IPS DF 4.7 (cell line): ENCODE results near the gene IL1A.

Experiments
- DNase-seq: peaks from one replicate; pipeline ENCODE4 v3.0.0-alpha.2; 2013; ENCODE audit warnings: low spot score; ENCODE audit errors: extremely low read depth

Gene IL1A

DNA sequence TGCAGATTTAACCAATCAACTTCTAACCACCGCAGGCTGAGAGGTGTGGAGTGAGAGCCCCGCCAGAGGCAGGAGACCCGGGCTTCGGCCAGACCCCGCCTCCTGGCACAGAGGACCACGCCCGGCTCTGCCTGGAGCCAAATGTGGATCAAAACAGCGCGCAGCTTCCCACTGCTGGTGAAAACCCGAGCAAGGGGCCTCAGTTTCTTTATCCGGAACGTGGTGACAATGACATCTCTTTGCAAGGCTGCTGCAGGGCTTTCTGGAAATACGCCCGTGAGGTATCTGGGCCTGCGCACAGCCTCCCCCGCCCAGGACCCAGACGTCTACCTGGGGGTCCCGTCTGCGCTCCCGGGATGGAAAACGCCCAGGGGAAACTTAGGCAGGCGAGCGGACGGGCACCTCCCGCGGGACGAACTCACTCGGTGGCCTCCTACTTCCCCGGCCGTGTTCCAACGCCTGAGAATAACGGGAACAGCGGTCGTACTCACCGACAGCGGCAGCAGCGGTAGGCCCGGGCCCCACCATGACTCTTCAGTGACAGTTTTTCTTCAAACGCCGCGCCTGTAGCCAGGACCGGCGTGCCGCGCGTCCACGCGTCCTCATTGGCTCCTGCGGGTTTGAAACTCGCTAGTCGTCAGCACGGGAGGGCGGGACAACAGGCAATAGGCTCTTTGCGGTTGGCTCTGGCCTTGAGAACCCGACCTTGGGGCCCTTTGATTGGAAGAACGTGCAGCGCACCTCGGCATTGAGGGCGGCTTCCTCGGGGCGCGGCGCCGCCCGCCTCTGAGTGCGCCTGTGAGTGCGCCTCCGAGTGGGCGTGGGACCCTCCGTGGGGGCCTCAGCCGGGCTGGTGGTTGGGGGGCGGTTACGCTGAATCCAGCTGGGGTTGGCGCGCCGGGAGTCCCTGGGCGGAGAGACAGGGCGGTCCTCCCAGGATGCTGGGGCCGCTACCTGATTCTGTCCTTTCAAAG, 19.9 kb downstream of the IL1A start, which contains the start of gene CKAP2L:
Gene CKAP2L, minus strand, starts transcription at position 539 of the 974 bp plus-strand sequence. Its CDS starts 11 bp downstream, at position 528.
- peak; percentile 93 for DNase-seq

- DNase-seq = no peak
Measured at GRCh38 chr2:112762276-112762675, 22.0 kb downstream of the IL1A start.

DNA sequence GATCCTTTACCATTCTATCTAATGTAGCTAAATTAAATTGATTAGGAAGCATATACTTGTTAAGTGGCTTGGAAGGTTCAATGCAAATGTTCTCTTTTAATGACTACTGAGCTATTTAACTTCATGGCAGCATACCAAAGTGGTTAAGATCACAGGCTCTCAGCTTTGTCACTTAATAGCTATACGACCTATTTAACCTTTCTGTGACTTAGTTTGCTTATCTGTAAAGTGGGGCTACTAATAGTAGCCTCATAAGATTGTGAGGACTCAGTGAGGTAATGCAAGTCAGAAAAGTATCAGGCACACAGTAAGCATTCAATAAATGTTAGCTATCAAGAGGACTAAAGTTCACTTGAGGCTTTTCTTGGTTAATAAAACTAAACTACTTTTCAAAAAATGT, 24.1 kb downstream of the IL1A start:
- DNase-seq = no peak

DNA sequence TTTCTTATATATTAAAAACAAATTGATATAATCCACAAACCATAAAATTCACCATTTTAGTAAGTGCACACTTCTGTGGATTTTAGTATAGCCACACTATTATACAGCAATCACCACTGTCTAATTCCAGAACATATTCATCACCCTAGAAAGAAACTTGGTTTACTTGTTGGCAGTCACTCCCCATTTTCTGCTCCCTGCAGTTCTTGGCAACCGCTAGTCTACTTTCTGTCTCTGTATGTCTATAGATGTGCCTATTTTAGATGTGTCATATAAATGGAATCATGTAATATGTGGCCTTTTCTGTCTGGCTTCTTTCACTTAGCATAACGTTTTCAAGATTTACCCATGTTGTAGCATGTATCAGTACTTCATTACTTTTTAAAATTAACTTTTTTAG, 25.6 kb downstream of the IL1A start:
- no peak for DNase-seq

DNA sequence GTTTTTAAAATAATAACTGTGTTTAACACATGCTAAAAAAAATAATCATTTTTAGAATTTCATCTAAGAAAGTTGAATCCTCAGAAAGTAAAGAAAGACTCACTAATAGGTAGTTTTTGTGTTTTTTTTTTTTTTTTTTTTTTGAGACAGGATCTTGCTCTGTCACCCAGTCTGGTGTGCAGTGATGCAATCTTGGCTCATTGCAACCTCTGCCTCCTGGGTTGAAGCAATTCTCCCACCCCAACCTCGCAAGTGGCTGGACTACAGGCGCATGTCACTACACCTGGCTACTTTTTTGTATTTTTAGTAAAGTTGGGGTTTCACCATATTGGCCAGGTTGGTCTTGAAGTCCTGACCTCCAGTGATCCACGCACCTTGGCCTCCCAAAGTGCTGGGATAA, 27.0 kb downstream of the IL1A start:
- no peak for DNase-seq

GRCh38 chr2:112756207-112756606, 28.1 kb downstream of the IL1A start:
- no peak for DNase-seq

GRCh38 chr2:112755444-112755843, 28.8 kb downstream of the IL1A start:
- no peak for DNase-seq

DNA sequence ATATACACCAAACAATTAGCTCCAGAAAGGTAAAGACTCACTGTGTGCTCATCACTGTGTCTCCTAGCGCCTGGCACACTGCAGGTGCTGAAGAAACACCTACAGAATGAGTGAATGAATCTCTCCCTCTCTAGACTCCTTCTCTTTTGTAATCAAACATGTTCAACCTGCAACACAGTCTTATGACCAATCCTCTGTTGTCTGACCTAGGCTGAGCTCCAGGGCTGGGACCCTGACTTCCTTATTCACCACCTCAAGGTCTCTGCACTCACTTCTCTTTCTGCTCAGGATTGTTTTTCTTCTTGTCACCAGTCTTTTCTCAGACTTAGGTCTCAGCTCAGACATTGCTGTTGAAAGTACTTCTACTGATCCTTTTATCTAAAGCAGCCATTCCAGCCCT, 29.7 kb downstream of the IL1A start:
- DNase-seq = no peak

- no peak for DNase-seq
Measured at GRCh38 chr2:112752667-112753066, 31.6 kb downstream of the IL1A start.

DNA sequence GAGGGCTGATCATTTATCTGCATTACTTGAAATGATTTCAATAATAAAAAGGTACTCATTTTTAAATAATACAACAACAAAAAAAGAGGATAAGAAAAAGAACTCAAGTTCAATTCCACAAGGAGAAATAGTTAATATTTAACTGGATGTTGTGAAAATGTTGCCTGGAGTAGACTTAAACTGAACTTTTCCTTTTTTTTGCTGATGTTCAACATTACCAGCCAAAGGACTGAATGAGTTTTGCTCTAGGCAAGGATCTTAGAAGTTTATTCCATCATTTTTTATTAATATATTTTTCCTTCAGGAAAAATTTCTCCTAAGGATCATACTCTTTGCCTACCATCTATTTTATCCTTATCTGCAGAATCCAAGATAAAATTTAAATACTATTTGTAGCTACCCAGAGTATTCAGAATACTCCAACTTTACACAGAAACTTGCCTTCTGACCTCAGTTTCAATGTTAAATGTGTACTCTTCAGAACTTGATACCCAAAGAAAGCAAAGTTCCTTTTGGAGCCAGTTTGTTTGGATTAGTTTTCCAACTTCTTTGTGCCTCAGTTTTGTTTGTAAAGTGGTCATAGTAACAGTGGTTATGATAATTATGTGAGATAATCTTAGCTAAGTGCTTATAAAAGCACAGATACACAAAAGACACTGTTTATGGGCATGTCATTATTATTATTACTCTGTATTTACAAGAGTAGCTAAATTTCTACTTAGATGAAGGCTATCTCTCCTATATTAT, 32.7 kb downstream of the IL1A start:
- DNase-seq = no peak

DNA sequence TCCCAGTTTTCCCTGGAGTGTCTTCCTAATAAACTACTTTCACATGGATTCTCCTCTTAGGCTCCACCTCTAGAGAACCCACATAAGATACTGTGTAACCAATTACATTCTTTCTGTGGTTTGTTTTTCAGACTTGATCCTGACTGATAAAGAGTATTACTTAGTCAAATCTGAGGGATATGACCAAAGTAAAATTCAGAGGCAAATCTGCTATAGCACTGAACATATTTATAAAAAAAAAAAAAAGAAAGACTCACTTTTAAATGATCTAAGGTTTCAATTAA, 33.8 kb downstream of the IL1A start:
- no peak for DNase-seq

GRCh38 chr2:112749755-112750559, 34.3 kb downstream of the IL1A start:
- DNase-seq = no peak

GRCh38 chr2:112740527-112740926, 43.8 kb downstream of the IL1A start:
- no peak for DNase-seq

- DNase-seq = no peak
Measured at GRCh38 chr2:112737542-112738232, 46.6 kb downstream of the IL1A start.

GRCh38 chr2:112733871-112734270, 50.4 kb downstream of the IL1A start:
- DNase-seq = no peak

- DNase-seq = no peak
Measured at GRCh38 chr2:112733456-112733855, 50.8 kb downstream of the IL1A start.

DNA sequence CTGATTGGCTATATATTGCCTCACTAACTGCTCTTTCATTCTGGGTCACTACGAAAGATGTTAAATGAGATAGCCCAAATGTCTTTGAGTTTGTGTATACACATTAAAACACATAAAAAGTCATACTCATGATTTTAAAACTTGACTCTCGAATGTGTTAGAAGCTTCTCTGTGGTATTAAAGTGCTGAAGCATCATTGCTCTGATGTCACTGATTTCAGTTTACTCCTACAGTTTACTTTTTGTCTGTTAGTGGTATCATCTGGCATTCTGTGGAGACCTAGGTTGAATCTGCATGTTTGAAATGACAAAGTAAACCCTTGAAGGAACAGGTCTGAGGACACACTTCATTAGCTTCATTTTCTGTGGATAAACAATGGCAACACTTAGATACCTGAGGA, 52.8 kb downstream of the IL1A start:
- no peak for DNase-seq

- no peak for DNase-seq
Measured at GRCh38 chr2:112730791-112731190, 53.5 kb downstream of the IL1A start.

- DNase-seq = no peak
Measured at GRCh38 chr2:112730216-112730615, 54.1 kb downstream of the IL1A start.

- no peak for DNase-seq
Measured at GRCh38 chr2:112728378-112729175, 55.7 kb downstream of the IL1A start.
